Measurements from ENCODE around the gene ARNT2.

The ARNT2 gene

GRCh38 chr15:80440024-80440423 is 35.8 kb downstream of the ARNT2 start:
- no peak for TF ChIP-seq CTCF (conservative IDR thresholded peaks at IDR 0.05; ENCODE audit: low read length)
- H3K4me3 ChIP-seq (ENCODE audit: low read length), result no peak overlapping the region
- no peak for DNase-seq (ENCODE audit: low read depth)

DNA sequence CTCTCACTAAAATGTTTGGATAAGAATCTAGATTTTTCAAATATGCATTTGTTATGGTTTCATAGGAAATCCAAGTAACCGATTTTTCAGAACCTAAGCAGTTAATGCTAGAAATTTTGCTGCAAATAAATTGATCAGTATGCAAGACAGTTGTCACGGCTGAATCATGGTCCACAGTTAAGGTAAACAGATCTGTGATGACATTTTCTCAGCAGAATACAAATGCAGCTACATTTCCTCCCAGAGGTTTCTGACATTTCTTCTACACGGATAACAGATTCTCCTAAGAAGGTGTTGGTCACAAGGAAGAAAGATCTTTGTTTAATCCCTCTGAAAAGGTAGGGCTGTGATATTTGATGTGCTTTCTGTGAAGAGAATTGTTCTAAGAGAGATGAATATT is 36.9 kb downstream of the ARNT2 start:
- no peak for TF ChIP-seq CTCF (conservative IDR thresholded peaks at IDR 0.05; ENCODE audit: low read length)
- DNase-seq (ENCODE audit: low read depth), result no peak

GRCh38 chr15:80441714-80442113 is 37.5 kb downstream of the ARNT2 start:
- TF ChIP-seq CTCF (conservative IDR thresholded peaks at IDR 0.05; ENCODE audit: low read length), result no peak
- H3K4me3 ChIP-seq (ENCODE audit: low read length), result no peak overlapping the region
- no peak for DNase-seq (ENCODE audit: low read depth)

More for the DNA sequence above, 36.9 kb downstream of the ARNT2 start:
- H3K4me3 ChIP-seq (ENCODE audit: low read length), result no peak overlapping the region

DNA sequence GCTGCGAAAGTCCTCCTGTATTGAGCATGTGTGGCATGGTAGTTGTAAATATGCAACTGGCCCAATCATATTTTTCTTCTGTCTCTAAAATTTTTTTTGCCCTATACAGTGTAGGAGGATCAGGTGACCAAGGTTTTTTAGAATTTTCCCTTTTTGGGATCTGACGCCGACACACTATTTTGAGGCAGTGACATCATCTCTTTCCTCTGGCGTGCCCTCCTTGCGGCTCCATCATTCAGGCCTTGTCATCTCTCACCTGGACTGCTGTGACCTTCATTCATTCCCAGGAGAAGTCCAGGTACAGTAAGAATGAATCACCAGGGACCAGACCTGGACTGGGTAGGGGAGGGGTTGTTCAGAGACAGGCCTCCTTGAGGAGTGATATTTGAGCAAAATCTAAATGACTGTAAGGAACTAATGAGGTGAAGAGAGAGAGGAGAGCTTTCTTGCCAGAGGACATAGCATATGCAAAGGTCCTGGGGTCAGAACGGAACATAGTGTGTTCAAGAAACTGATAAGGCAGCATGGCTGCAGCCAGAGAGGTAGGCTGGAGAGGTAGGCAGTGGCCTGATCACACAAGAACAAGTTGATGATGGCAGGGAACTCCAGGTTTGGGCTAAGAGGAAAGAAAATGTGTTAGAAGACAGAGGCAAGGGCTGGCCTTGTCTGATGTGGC is 38.7 kb downstream of the ARNT2 start:
- no peak for TF ChIP-seq CTCF (conservative IDR thresholded peaks at IDR 0.05; ENCODE audit: low read length)
- DNase-seq (ENCODE audit: low read depth), result no peak

DNA sequence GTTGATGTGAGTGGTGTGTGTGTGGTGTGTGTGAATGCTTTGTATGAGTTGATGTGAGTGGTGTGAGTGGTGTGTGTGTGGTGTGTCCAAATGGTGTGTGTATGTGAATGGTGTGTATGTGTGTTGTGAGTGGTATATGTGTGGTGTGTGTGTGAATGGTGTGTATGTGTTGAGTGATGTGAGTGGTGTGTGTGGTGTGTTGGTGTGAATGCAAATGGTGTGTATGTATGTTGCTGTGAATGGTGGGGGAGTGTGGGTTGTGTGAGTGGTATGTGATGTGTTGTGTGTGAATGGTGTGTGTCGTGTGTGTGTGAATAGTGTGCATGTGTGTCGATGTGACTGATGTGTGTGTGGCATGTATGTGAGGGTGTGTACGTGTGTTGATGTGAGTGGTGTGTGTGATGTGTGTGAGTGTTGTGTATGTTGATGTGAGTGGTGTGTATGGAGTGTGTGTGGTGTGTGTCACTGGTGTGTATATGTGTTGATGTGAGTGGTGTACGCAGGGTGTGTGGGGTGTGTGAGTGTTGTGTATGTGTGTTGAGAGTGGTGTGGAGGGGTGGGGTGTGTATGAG is 40.6 kb downstream of the ARNT2 start:
- no peak for DNase-seq (ENCODE audit: low read depth)
- TF ChIP-seq CTCF (conservative IDR thresholded peaks at IDR 0.05; ENCODE audit: low read length), result no peak

More for the DNA sequence above, 38.7 kb downstream of the ARNT2 start:
- H3K4me3 ChIP-seq (ENCODE audit: low read length), result no peak overlapping the region

GRCh38 chr15:80445300-80446041 is 41.3 kb downstream of the ARNT2 start:
- DNase-seq (ENCODE audit: low read depth), result no peak
- no peak for TF ChIP-seq CTCF (conservative IDR thresholded peaks at IDR 0.05; ENCODE audit: low read length)
- H3K4me3 ChIP-seq (ENCODE audit: low read length), result no peak overlapping the region

More for the DNA sequence above, 40.6 kb downstream of the ARNT2 start:
- no peak overlapping the region for H3K4me3 ChIP-seq (ENCODE audit: low read length)
